Measurements from ENCODE around the gene ADCY5. TPM values are rescaled to one million over a fixed set of nuclear protein-coding genes. Genes with fewer than 3 reads are reported as not detected.

ADCY5 gene
- polyA plus RNA-seq, 4 donors, result 0.67 to 6.9 (median 5.0) TPM

GRCh38 chr3:123329636-123330340 lies 119.1 kb downstream of the ADCY5 start:
- H3K36me3 ChIP-seq (ENCODE audit: control insufficient read depth in 3 of 3, insufficient read depth in 2 of 3, low read depth in 1 of 3, low read length in 3 of 3), result peaks cover 0 to 53% (median 0%) of the 10 kb centered on the region in 3 donors
- peak overlapping the region in 1 of 3 donors; percentile 15 for H3K27ac ChIP-seq (ENCODE audit: low read depth in 1 of 3, low read length in 2 of 3)
- peaks cover 0 to 6% of the 10 kb centered on the region in 2 donors for H3K9me3 ChIP-seq (ENCODE audit: control insufficient read depth in 2 of 2, insufficient read depth in 1 of 2, low read depth in 1 of 2, low read length in 1 of 2)
- H3K4me1 ChIP-seq (ENCODE audit: control insufficient read depth in 3 of 3, insufficient read depth in 2 of 3, low read depth in 1 of 3, low read length in 2 of 3), result no peaks in the 10 kb centered on the region
- DNase-seq (peak in 1 of 2 donors; percentile 28), FAIRE-seq (no peak)
- no peak overlapping the region for H3K4me3 ChIP-seq (ENCODE audit: low read depth in 1 of 3, low read length in 3 of 3)
- 24 to 59% (median 41%) methylated on average over 10 of the region's 10 CpGs for WGBS, 3 donors
- no peaks in the 10 kb centered on the region for H3K27me3 ChIP-seq (ENCODE audit: control insufficient read depth in 3 of 3, insufficient read depth in 3 of 3, low read length in 3 of 3)

- H3K4me1 ChIP-seq (ENCODE audit: control insufficient read depth in 3 of 3, insufficient read depth in 2 of 3, low read depth in 1 of 3, low read length in 2 of 3), result no peaks in the 10 kb centered on the region
- 10 to 18% (median 14%) methylated on average over 13 of the region's 13 CpGs for WGBS, 3 donors
Measured at GRCh38 chr3:123328851-123329635, 119.8 kb downstream of the ADCY5 start.

GRCh38 chr3:123327956-123328850 lies 120.7 kb downstream of the ADCY5 start:
- Histone ChIP-seq H3K36me3 (ENCODE audit: control insufficient read depth in 3 of 3, insufficient read depth in 2 of 3, low read depth in 1 of 3, low read length in 3 of 3) (peaks cover 0 to 55% (median 0%) of the 10 kb centered on the region in 3 donors), H3K9me3 (ENCODE audit: control insufficient read depth in 2 of 2, insufficient read depth in 1 of 2, low read depth in 1 of 2, low read length in 1 of 2) (peaks cover 0 to 5% of the 10 kb centered on the region in 2 donors), H3K27ac (ENCODE audit: low read depth in 1 of 3, low read length in 2 of 3) (no peak overlapping the region), H3K4me1 (ENCODE audit: control insufficient read depth in 3 of 3, insufficient read depth in 2 of 3, low read depth in 1 of 3, low read length in 2 of 3) (no peaks in the 10 kb centered on the region), H3K27me3 (ENCODE audit: control insufficient read depth in 3 of 3, insufficient read depth in 3 of 3, low read length in 3 of 3) (no peaks in the 10 kb centered on the region), H3K4me3 (ENCODE audit: low read depth in 1 of 3, low read length in 3 of 3) (no peak overlapping the region)
- DNase-seq, result peak in 1 of 2 donors; percentile 11
- FAIRE-seq, result no peak
- WGBS, 3 donors, result 54 to 74% (median 62%) methylated on average over 25 of the region's 25 CpGs

More at GRCh38 chr3:123328851-123329635, 119.8 kb downstream of the ADCY5 start:
- Histone ChIP-seq H3K36me3 (ENCODE audit: control insufficient read depth in 3 of 3, insufficient read depth in 2 of 3, low read depth in 1 of 3, low read length in 3 of 3) (peaks cover 0 to 58% (median 0%) of the 10 kb centered on the region in 3 donors), H3K27me3 (ENCODE audit: control insufficient read depth in 3 of 3, insufficient read depth in 3 of 3, low read length in 3 of 3) (no peaks in the 10 kb centered on the region), H3K4me3 (ENCODE audit: low read depth in 1 of 3, low read length in 3 of 3) (no peak overlapping the region), H3K9me3 (ENCODE audit: control insufficient read depth in 2 of 2, insufficient read depth in 1 of 2, low read depth in 1 of 2, low read length in 1 of 2) (peaks cover 0 to 6% of the 10 kb centered on the region in 2 donors), H3K27ac (ENCODE audit: low read depth in 1 of 3, low read length in 2 of 3) (no peak overlapping the region)
- DNase-seq (peak; percentile 61 to 80), FAIRE-seq (no peak)

- H3K4me3 ChIP-seq (ENCODE audit: low read depth in 1 of 3, low read length in 3 of 3), result no peak overlapping the region
- no peaks in the 10 kb centered on the region for H3K9me3 ChIP-seq (ENCODE audit: control insufficient read depth in 2 of 2, insufficient read depth in 1 of 2, low read depth in 1 of 2, low read length in 1 of 2)
- WGBS, 3 donors, result 79 to 84% (median 79%) methylated on average over 12 of the region's 12 CpGs
- DNase-seq, result no peak
- H3K27me3 ChIP-seq (ENCODE audit: control insufficient read depth in 3 of 3, insufficient read depth in 3 of 3, low read length in 3 of 3), result no peaks in the 10 kb centered on the region
- H3K27ac ChIP-seq (ENCODE audit: low read depth in 1 of 3, low read length in 2 of 3), result no peak overlapping the region
- H3K4me1 ChIP-seq (ENCODE audit: control insufficient read depth in 3 of 3, insufficient read depth in 2 of 3, low read depth in 1 of 3, low read length in 2 of 3), result no peaks in the 10 kb centered on the region
- peaks cover 0 to 54% (median 0%) of the 10 kb centered on the region in 3 donors for H3K36me3 ChIP-seq (ENCODE audit: control insufficient read depth in 3 of 3, insufficient read depth in 2 of 3, low read depth in 1 of 3, low read length in 3 of 3)
- FAIRE-seq, result no peak
Measured at GRCh38 chr3:123327480-123327879, 121.4 kb downstream of the ADCY5 start.

GRCh38 chr3:123326531-123326930 lies 122.4 kb downstream of the ADCY5 start:
- Histone ChIP-seq H3K36me3 (ENCODE audit: control insufficient read depth in 3 of 3, insufficient read depth in 2 of 3, low read depth in 1 of 3, low read length in 3 of 3) (peaks cover 0 to 57% (median 0%) of the 10 kb centered on the region in 3 donors), H3K4me1 (ENCODE audit: control insufficient read depth in 3 of 3, insufficient read depth in 2 of 3, low read depth in 1 of 3, low read length in 2 of 3) (no peaks in the 10 kb centered on the region), H3K9me3 (ENCODE audit: control insufficient read depth in 2 of 2, insufficient read depth in 1 of 2, low read depth in 1 of 2, low read length in 1 of 2) (no peaks in the 10 kb centered on the region), H3K4me3 (ENCODE audit: low read depth in 1 of 3, low read length in 3 of 3) (no peak overlapping the region), H3K27me3 (ENCODE audit: control insufficient read depth in 3 of 3, insufficient read depth in 3 of 3, low read length in 3 of 3) (no peaks in the 10 kb centered on the region), H3K27ac (ENCODE audit: low read depth in 1 of 3, low read length in 2 of 3) (no peak overlapping the region)
- WGBS, 3 donors, result 72 to 78% (median 77%) methylated on average over 6 of the region's 6 CpGs
- no peak for DNase-seq
- no peak for FAIRE-seq

- no peak overlapping the region for H3K4me3 ChIP-seq (ENCODE audit: low read depth in 1 of 3, low read length in 3 of 3)
- FAIRE-seq (no peak), DNase-seq (no peak)
- 90 to 94% (median 91%) methylated on average over 8 of the region's 8 CpGs for WGBS, 3 donors
- H3K27ac ChIP-seq (ENCODE audit: low read depth in 1 of 3, low read length in 2 of 3), result no peak overlapping the region
- H3K27me3 ChIP-seq (ENCODE audit: control insufficient read depth in 3 of 3, insufficient read depth in 3 of 3, low read length in 3 of 3), result no peaks in the 10 kb centered on the region
- H3K9me3 ChIP-seq (ENCODE audit: control insufficient read depth in 2 of 2, insufficient read depth in 1 of 2, low read depth in 1 of 2, low read length in 1 of 2), result no peaks in the 10 kb centered on the region
- H3K4me1 ChIP-seq (ENCODE audit: control insufficient read depth in 3 of 3, insufficient read depth in 2 of 3, low read depth in 1 of 3, low read length in 2 of 3), result no peaks in the 10 kb centered on the region
- H3K36me3 ChIP-seq (ENCODE audit: control insufficient read depth in 3 of 3, insufficient read depth in 2 of 3, low read depth in 1 of 3, low read length in 3 of 3), result peaks cover 0 to 63% (median 0%) of the 10 kb centered on the region in 3 donors
Measured at GRCh38 chr3:123325766-123326256, 123.1 kb downstream of the ADCY5 start.

- Histone ChIP-seq H3K27ac (ENCODE audit: low read depth in 1 of 3, low read length in 2 of 3) (no peak overlapping the region), H3K9me3 (ENCODE audit: control insufficient read depth in 2 of 2, insufficient read depth in 1 of 2, low read depth in 1 of 2, low read length in 1 of 2) (no peaks in the 10 kb centered on the region), H3K36me3 (ENCODE audit: control insufficient read depth in 3 of 3, insufficient read depth in 2 of 3, low read depth in 1 of 3, low read length in 3 of 3) (peaks cover 0 to 62% (median 0%) of the 10 kb centered on the region in 3 donors), H3K4me1 (ENCODE audit: control insufficient read depth in 3 of 3, insufficient read depth in 2 of 3, low read depth in 1 of 3, low read length in 2 of 3) (no peaks in the 10 kb centered on the region), H3K4me3 (ENCODE audit: low read depth in 1 of 3, low read length in 3 of 3) (no peak overlapping the region), H3K27me3 (ENCODE audit: control insufficient read depth in 3 of 3, insufficient read depth in 3 of 3, low read length in 3 of 3) (no peaks in the 10 kb centered on the region)
- FAIRE-seq (no peak), DNase-seq (no peak)
- WGBS, 3 donors, result 80 to 89% (median 86%) methylated on average over 15 of the region's 15 CpGs
Measured at GRCh38 chr3:123324880-123325765, 123.8 kb downstream of the ADCY5 start.

Data from small intestine (tissue), 7 donors.